HG03280 (cell line): ENCODE data around the gene UBASH3A.

ENCODE experiments used
- ATAC-seq: cut with Tn5 transposase; IDR thresholded peaks from one replicate; pipeline ENCODE4 v1.9.1; 2021; ENCODE audit warnings: mild to moderate bottlenecking, moderate library complexity; ENCODE audit not compliant: unreplicated experiment

UBASH3A gene, protein sequence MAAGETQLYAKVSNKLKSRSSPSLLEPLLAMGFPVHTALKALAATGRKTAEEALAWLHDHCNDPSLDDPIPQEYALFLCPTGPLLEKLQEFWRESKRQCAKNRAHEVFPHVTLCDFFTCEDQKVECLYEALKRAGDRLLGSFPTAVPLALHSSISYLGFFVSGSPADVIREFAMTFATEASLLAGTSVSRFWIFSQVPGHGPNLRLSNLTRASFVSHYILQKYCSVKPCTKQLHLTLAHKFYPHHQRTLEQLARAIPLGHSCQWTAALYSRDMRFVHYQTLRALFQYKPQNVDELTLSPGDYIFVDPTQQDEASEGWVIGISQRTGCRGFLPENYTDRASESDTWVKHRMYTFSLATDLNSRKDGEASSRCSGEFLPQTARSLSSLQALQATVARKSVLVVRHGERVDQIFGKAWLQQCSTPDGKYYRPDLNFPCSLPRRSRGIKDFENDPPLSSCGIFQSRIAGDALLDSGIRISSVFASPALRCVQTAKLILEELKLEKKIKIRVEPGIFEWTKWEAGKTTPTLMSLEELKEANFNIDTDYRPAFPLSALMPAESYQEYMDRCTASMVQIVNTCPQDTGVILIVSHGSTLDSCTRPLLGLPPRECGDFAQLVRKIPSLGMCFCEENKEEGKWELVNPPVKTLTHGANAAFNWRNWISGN

DNA sequence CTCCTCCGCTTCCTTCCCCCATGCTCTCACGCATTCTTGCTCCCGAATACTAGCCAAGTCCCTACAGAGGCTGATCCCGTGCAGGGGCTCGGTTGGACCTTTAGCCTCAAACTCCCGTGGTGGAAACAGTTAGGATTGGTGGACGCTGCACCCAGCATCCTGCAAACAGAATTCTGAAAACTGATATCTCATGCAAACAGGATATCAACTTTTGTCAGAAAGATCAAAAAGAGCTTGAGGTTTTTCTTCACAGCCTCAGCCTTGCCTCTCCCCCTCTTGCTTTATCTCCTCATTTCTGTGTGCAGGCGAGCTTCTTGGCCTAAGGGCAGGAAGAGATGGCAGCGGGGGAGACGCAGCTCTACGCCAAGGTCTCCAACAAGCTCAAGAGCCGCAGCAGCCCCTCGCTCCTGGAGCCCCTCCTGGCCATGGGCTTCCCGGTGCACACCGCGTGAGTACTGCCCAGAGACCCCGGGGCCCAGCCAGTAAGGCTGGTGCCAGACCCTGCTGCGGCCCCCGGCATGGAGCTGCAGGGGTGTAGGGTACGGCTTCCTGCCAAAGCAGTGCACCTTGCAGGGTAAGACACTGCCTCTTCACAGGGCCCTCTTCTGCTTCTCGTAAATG, at the start of gene UBASH3A:
TSS of gene UBASH3A (plus strand) at position 292 of the 621 bp plus-strand sequence. CDS start at position 336, 44 bp downstream.
- ATAC-seq = no peak

DNA sequence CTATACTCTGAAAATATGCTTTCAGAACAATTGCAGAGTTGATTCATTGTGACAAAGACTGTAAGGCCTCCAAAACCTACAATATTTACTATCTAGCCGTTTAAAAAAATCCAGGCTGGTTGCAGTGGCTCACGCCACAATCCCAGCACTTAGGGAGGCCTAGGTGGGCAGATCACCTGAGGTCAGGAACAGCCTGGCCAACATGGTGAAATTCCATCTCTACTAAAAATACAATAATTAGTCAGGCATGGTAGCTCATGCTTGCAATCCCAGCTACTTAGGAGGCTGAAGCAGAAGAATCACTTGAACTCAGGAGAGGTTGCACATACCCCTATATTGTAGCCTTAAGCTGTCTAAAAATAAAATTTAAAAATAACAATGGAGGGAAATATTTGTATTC, 47.7 kb upstream of the UBASH3A start:
- ATAC-seq = no peak

DNA sequence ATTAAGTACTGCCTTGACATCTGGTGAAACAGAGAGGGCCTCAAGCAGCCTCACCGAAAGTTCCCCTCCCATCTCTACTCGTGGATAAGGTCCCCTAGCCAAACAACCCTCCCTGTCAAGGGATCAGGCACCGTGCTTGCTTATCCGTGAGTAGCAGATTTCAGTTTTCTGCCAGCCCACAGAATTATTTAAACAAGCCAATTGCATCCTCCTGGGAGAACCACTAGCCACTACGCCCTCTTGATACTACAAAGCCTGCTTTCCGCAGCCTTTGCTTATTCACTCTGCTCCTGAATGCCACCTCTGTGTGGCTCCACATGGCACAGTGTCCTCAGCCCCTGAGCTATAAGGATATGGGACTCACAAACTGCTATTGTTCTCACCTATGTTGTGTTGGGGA, 47.1 kb upstream of the UBASH3A start:
- ATAC-seq = no peak

DNA sequence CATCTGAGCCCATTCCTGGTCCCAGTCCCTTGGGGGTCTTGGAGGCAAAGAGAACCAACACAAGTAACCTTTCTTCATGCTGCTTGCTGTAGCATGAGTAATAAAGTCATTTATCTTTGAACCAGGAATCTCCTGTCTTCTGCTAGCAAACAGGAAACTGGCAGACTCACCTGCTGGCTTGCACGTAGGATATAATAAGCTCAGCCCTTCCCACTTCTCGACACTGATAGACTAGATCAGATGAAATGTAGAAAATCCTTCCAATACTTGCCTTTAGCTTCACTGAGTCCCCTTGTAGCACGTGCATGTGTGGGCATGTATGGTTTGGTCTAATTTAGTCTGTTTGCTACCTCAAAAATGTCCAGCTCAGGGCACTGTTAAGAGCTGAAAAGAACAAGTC, 46.4 kb upstream of the UBASH3A start:
- ATAC-seq = no peak

DNA sequence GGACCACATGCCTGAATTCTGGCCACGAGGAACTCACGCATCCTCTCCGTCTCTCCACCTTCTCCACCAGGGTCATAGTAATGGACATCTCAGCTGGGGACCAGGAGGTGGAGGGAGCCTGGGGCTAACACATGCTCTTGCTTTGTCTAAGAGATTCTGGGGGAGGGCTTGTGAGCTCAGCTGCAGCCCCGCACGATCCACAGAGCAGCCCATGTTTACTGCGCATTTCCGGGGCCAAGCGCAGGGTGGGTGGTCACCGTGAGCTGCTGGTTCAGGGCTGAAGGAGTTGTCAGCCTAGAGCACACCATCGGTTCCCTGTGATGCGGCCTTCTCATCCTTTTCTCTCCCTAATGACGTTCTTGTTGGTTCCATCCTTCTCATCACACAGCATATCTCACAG, 45.4 kb upstream of the UBASH3A start:
- no peak for ATAC-seq

DNA sequence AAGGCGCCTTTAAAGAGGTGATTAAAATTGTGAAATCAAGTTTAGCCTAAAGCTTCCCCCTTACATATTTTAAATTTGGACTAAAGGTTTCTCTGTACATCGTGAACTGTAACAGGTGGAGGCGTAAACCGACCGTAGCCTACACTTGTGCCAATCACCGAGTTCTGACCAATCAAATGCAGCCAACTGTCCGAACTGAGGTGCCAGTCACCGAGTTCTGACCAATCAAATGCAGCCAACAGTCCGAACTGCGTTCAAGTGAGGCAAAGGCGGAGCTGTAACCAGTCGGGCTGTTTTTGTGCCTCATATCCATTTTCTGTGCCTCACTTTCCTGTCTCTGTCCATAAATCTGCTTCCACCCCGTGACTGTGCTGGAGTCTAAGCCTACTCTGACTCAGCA, 44.8 kb upstream of the UBASH3A start:
- ATAC-seq = no peak

DNA sequence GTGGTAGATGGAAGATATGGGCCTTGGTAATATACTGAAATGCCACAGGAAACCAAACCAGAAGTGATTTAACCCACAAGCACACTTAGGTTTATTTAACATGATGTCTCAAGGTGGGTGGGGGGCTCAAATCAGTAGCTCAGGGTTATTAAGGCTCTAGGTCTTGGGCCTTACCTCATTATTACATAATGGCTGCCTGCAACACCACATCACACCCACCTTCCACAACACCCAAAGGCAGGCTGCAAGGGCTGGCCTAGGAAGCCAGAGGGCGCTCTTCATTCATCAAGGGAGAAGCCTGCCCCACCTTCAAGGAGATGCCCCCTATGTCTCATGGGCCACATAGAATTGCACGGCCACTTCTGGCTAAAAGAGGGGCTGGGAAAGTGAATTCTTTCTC, 43.4 kb upstream of the UBASH3A start:
- no peak for ATAC-seq

DNA sequence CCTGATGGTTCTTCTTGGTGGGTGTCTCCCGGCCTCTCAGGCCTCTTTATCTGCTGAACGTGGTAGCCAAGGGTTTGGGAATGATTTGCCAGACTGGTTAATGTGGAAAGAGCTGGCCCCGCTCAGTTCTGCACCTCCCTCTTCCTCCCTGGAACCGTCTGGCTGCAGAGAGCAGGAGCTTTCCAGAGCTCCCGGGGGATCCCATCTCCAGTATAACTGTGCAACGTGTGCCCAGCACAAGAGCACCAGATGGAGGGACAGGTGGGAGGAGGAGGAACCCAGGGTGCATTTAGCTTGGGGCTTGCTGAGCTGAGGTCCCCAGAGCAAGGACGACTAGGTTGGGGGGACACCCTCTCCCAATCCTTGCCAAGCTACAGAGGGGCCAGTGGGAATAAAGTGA, 42.4 kb upstream of the UBASH3A start:
- ATAC-seq = no peak

DNA sequence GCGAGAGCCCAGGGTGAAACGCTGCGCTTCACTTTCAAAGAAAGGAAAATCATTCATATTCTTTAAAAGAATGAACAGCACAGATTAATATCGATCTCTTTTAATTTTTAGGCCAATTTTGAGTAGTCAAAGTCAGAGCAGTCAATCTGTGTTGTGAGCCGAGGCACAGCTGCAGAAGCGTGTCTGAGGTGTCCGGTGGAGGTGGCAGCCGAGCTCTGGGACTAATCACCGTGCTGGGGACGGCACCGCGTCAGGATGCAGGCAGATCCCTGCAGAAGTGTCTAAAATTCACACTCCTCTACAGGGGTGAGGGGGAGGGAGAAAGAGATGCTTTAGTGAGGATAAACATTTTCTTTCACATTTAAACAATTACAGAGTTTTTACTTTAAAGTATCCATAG, 41.5 kb upstream of the UBASH3A start:
- ATAC-seq = no peak

DNA sequence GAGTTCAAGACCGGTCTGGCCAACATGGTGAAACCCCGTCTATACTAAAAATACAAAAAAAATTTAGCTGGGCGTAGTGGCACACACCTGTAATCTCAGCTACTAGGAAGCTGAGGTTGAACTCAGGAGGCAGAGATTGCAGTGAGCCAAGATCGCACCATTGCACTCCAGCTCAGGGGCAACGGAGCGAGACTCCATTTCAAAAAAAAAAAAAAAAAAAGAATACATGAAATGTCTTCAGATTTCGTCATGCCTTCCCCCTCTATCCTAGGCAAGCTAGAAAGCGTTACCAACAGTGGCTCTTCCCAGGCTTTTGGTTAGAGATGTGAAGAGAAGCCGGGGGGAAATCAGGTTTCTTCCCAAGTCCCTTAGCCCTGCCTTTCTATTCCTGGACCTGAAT, 41.0 kb upstream of the UBASH3A start:
- no peak for ATAC-seq

DNA sequence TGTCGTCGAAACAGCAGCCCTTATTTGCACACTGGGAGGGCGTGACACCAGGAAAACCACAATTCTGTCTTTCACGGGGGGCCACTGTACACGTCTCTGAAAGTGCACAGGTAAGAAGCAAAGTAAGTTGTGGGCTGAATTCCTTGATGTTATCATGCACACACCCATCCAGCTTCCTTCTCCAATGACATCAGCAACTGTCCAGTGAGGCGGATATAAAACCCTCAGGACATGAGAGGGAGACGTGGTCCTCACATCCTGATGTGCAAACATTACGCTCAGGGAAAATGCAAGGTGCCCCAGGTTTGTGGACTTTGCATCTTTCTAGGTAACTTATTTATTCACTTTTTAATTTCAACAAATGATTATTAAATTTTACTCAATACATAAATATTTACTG, 40.4 kb upstream of the UBASH3A start:
- ATAC-seq = no peak

DNA sequence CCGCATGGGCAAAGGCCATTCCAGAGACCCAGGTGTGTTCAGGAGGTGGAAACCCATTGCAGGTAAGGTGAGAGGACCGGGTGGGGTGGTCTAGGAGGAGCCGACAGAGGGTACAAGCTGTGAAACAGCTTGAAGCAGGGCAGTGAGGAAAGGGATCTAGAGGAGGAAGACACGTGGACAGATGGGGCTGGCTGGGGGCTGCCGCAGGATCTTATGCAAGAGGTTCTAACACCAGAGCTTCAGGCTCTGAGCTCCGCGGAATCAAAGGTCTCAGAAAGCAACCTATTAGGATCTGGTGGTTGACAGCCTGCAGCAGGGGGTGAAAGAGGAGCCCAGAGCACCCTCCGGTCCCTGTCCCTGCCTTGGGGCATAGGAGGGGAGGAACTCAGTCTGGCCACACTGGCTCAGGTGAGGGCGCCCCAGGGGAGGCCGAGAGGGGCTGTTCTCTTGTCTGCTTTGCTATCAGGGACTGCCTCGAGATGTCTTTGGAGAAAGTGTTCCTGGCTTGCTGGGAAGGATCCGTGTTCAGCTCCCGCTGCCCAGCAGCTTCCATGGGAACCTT, 39.3 kb upstream of the UBASH3A start:
- no peak for ATAC-seq

DNA sequence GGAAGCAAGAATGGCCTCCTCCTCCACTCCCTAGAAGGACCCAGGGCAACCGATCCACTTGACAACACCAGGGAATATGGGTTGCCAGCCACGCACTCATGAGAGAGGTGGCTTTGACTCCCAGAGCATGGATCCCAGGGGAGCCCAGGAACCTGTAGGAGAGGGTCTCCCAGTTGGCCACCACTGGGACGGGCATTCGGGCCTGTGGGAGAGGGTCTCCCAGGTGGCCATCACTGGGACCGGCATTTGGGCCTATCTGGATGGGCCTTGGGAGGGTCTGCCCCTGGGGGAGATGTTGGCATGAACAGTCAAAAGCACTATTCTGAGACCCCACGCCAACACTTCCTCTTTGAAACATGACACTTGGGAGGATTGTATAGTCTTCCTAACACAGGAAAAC, 37.9 kb upstream of the UBASH3A start:
- ATAC-seq = no peak

DNA sequence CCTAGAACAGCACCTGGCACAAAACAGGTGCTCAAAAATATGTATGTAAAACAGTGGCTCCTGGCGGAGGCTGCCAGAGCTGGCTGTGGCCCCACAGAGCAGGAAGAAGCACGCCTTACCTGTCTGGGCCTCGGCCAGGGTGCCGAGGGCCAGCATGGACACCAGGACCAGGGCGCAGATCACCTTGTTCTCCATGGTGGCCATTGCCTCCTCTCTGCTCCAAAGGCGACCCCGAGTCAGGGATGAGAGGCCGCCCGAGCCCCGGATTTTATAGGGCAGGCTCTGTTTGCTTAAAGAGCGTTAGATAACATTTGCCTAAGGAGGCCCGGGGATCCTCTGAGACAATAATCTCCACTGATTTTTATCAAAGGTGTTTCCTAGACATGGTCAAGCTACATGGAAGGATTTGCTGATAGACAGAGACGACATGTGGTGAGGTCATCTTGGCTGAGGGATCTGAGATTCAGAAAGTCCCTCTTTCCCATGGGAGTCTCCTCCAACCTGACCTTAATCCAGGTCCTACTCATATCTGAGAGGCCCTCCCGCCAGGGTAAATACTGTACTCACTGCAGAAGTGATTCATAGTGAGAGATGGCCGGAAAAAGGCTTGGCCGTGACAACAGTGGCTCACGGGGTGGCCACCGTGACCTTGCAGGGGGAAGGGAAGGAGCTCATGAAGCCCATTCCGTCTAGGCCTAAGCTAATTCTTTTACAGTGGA, 37.3 kb upstream of the UBASH3A start, which contains the start of gene TFF1:
TSS of gene TFF1 (minus strand) at position 244 of the 719 bp plus-strand sequence. CDS start at position 204, 40 bp downstream.
- no peak for ATAC-seq

DNA sequence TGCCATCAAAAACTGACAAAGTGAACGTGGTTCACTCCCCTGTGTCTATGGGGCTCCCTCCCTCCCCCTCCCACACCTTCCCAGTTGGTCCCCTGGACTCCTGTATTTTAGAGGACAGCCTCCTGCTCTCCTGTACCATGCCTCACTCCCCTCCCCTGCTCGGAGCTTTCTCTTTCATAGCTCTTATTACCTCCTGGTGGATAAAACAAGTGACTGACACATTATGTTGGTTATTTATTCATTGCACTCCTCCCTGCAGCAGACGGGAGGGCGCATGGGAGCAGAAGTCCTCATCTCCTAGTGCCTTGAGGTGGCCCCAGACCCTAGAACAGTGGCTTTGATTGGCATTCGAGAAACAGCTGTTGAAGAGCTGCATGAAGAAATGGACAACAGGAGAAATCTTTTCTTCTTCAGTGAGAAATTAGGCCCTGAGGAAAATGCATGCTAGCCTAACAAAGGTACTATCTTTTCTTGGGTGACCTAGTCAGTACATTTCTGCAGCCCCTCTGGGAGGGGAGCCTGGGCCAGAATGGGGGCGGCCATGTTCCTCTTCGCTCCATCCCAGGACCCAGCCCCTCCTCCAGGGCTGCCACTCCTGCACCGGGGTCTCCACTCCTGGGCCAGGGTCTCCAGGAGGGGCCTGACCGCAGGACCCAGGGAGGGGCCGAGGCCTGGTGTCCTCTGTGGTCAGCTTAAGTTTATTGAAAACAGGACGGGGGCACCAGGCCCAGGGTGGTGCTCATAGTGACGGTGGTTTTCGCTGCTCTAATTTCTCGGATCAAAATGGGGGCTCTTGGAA, 36.1 kb upstream of the UBASH3A start:
- ATAC-seq = no peak

DNA sequence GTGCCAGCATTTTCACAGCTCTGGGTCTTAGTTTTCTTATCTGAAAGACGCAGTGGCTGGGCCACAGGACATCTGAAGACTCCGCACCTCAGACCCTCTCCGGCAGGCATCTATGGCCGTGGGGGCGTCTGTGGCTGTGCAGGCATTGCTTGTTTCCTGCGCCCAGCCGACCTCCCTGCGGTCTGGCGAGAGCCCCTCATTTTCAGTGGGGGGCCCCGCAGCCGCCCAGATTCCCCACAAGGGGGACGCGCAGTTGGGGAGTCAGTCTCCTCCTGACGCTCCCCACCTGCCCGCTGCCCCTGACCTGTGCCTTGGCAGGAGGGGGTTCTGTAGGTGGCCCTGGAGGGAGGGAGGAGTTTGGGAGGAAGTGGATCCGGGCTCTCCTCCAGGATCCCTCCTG, 33.9 kb upstream of the UBASH3A start:
- no peak for ATAC-seq

DNA sequence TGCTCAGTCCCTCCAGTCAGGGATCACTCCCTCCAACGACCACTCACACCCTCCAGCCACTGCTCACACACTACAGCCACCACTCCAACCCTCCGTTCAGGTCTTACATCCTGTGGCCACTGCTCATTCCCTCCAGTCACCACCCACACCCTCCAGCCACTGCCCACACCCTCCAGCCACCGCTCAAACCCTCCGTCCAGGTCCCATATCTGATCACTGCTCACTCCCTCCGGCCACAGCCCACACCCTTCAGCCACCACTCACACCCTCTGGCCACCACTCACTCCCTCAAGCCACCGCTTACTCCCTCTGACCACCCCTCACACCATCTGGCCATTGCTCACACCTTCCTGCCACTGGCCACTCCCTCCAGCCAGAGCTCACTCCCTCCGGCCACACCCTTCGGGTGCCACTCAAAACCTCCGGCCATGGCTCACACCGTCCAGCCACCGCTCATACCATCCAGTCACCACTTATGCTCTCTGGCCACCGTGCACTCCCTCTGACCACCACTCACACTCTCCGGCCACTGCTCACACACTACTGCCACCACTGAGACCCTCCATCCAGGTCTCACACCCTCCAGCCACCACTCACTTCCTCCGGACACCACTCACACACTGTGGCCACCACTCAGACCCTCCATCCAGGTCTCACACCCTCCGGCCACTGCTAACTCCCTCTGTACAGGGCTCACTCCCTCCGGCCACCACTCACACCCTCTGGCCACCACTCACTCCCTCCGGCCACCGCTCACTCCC, 32.6 kb upstream of the UBASH3A start:
- ATAC-seq = no peak

DNA sequence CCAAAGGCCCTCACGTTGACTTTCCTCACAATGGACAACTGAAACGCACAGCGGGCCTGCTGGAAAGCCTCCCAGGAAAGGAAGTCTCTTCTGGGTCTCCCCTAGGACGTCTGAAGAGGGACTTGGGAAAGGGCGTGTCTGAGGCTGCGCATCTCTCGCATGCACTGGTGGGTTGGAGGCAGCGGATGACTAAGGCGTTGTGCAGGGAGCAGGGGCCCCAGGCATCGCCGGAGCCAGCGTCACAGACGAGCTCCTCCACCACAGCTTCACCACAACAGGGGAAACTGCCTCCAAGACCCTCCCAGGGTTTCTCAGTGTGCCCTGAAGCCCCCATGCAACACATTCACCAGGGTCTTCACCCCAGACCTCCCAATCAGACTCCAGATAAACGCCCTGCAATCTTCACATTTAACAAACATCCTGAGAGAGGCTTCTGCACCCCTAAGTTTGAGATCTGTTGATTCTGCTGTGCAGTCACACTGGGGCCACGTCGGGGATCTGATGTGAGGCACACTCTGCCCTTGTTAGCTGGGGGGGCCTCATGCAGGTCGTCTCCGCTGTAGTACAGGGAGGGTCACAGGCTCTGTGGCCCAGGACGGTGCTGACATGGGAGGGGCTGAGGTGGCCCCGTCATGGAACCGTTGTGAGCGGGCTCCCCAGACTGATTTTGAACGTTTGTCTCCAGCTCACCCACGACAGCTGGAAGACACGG, 30.4 kb upstream of the UBASH3A start:
- ATAC-seq = no peak
